ENCODE measurements around the gene GATA3.

GATA3 gene

GRCh38 chr10:8095959-8096358, 41.5 kb downstream of the GATA3 start:
- Histone ChIP-seq H3K4me3 (ENCODE audit: low read depth in 1 of 2, low read length in 2 of 2) (no peak overlapping the region), H3K27ac (ENCODE audit: low read depth, low read length) (no peak overlapping the region), H3K9me3 (ENCODE audit: control insufficient read depth in 1 of 2, low read length in 2 of 2) (no peaks in the 10 kb centered on the region), H3K4me1 (ENCODE audit: control insufficient read depth in 1 of 2, insufficient read depth in 2 of 2, low read length in 2 of 2) (no peaks in the 10 kb centered on the region), H3K27me3 (ENCODE audit: control insufficient read depth in 1 of 2, insufficient read depth in 2 of 2, low read length in 2 of 2) (no peaks in the 10 kb centered on the region), H3K9ac (ENCODE audit: low read depth in 1 of 2, low read length in 2 of 2) (no peak overlapping the region), H3K36me3 (ENCODE audit: control insufficient read depth in 1 of 2, insufficient read depth in 2 of 2, low read length in 2 of 2) (no peaks in the 10 kb centered on the region)

DNA sequence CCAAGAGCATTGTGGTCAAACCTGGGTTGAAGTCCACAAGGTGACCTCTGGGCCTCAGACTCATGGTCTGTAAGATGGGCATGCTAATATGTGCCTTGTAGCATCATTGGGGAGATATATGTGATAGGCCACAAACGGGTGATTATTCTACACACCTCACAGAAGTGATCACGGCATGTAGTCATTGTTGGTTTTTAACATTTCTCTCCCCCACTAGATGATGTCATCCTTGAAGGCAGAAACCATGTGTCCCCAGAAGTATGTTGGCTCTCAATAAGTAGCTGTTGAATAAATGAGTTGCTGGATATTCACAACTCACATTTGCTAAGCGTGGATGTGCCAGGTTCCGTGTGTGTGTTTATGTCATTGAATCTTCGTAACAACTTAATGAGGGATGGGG, 42.4 kb downstream of the GATA3 start:
- H3K27ac ChIP-seq (ENCODE audit: low read depth, low read length): no peak overlapping the region
- no peaks in the 10 kb centered on the region for H3K27me3 ChIP-seq (ENCODE audit: control insufficient read depth in 1 of 2, insufficient read depth in 2 of 2, low read length in 2 of 2)
- H3K9ac ChIP-seq (ENCODE audit: low read depth in 1 of 2, low read length in 2 of 2): no peak overlapping the region
- no peak overlapping the region for H3K4me3 ChIP-seq (ENCODE audit: low read depth in 1 of 2, low read length in 2 of 2)
- no peaks in the 10 kb centered on the region for H3K9me3 ChIP-seq (ENCODE audit: control insufficient read depth in 1 of 2, low read length in 2 of 2)
- H3K36me3 ChIP-seq (ENCODE audit: control insufficient read depth in 1 of 2, insufficient read depth in 2 of 2, low read length in 2 of 2): no peaks in the 10 kb centered on the region
- H3K4me1 ChIP-seq (ENCODE audit: control insufficient read depth in 1 of 2, insufficient read depth in 2 of 2, low read length in 2 of 2): no peaks in the 10 kb centered on the region

DNA sequence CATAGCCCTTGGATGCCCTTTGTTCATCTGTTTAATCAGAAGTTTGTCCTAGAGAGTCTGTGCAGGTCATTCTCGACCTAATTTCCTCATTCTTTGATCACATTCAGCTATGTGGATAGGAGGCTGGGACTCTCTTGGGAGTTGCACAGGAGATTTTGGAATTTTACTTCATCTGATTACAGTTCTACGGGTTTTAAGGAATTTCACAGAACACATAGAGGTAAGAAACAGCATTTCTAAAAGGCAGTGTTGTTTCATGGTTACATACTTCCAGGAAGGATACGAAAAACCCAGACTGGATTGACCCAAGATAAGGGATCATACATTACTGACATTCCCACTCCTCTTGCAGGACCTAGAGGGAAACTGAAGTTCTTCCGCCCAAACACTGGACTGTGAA, 45.9 kb downstream of the GATA3 start:
- no peak overlapping the region for H3K27ac ChIP-seq (ENCODE audit: low read depth, low read length)
- H3K9me3 ChIP-seq (ENCODE audit: control insufficient read depth in 1 of 2, low read length in 2 of 2): no peaks in the 10 kb centered on the region
- no peaks in the 10 kb centered on the region for H3K4me1 ChIP-seq (ENCODE audit: control insufficient read depth in 1 of 2, insufficient read depth in 2 of 2, low read length in 2 of 2)
- H3K27me3 ChIP-seq (ENCODE audit: control insufficient read depth in 1 of 2, insufficient read depth in 2 of 2, low read length in 2 of 2): peaks cover 0 to 8% of the 10 kb centered on the region in 2 donors
- H3K4me3 ChIP-seq (ENCODE audit: low read depth in 1 of 2, low read length in 2 of 2): no peak overlapping the region
- no peaks in the 10 kb centered on the region for H3K36me3 ChIP-seq (ENCODE audit: control insufficient read depth in 1 of 2, insufficient read depth in 2 of 2, low read length in 2 of 2)
- H3K9ac ChIP-seq (ENCODE audit: low read depth in 1 of 2, low read length in 2 of 2): no peak overlapping the region

GRCh38 chr10:8102708-8103401, 48.4 kb downstream of the GATA3 start:
- no peak overlapping the region for H3K9ac ChIP-seq (ENCODE audit: low read depth in 1 of 2, low read length in 2 of 2)
- no peaks in the 10 kb centered on the region for H3K4me1 ChIP-seq (ENCODE audit: control insufficient read depth in 1 of 2, insufficient read depth in 2 of 2, low read length in 2 of 2)
- H3K9me3 ChIP-seq (ENCODE audit: control insufficient read depth in 1 of 2, low read length in 2 of 2): no peaks in the 10 kb centered on the region
- H3K27ac ChIP-seq (ENCODE audit: low read depth, low read length): no peak overlapping the region
- H3K27me3 ChIP-seq (ENCODE audit: control insufficient read depth in 1 of 2, insufficient read depth in 2 of 2, low read length in 2 of 2): peaks cover 0 to 8% of the 10 kb centered on the region in 2 donors
- no peaks in the 10 kb centered on the region for H3K36me3 ChIP-seq (ENCODE audit: control insufficient read depth in 1 of 2, insufficient read depth in 2 of 2, low read length in 2 of 2)
- H3K4me3 ChIP-seq (ENCODE audit: low read depth in 1 of 2, low read length in 2 of 2): no peak overlapping the region

- Histone ChIP-seq H3K4me1 (ENCODE audit: control insufficient read depth in 1 of 2, insufficient read depth in 2 of 2, low read length in 2 of 2) (no peaks in the 10 kb centered on the region), H3K27ac (ENCODE audit: low read depth, low read length) (no peak overlapping the region), H3K36me3 (ENCODE audit: control insufficient read depth in 1 of 2, insufficient read depth in 2 of 2, low read length in 2 of 2) (no peaks in the 10 kb centered on the region), H3K27me3 (ENCODE audit: control insufficient read depth in 1 of 2, insufficient read depth in 2 of 2, low read length in 2 of 2) (peaks cover 0 to 8% of the 10 kb centered on the region in 2 donors), H3K9ac (ENCODE audit: low read depth in 1 of 2, low read length in 2 of 2) (no peak overlapping the region), H3K9me3 (ENCODE audit: control insufficient read depth in 1 of 2, low read length in 2 of 2) (no peaks in the 10 kb centered on the region), H3K4me3 (ENCODE audit: low read depth in 1 of 2, low read length in 2 of 2) (no peak overlapping the region)
Observed at GRCh38 chr10:8103543-8103942, 49.1 kb downstream of the GATA3 start.

DNA sequence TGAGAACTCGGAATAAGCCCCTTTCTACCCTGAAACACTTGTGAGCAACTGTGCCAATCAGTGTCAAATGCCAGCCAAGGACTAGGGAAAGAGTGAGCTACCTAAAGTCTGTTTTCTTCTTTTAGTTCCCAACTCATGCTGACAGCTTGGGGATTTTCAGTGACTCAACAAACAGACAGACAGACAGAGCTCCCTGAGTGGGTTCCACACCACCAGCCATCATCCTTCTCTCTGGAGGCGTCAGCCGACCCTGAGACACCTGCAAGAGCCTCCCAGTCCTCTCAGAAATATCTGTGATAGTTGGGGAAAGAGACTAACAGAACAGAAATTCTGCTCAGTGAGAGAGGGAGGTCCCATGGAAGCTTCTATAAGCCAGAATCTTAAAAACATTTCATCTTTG, 49.5 kb downstream of the GATA3 start:
- no peaks in the 10 kb centered on the region for H3K36me3 ChIP-seq (ENCODE audit: control insufficient read depth in 1 of 2, insufficient read depth in 2 of 2, low read length in 2 of 2)
- H3K27ac ChIP-seq (ENCODE audit: low read depth, low read length): no peak overlapping the region
- H3K4me3 ChIP-seq (ENCODE audit: low read depth in 1 of 2, low read length in 2 of 2): no peak overlapping the region
- no peaks in the 10 kb centered on the region for H3K9me3 ChIP-seq (ENCODE audit: control insufficient read depth in 1 of 2, low read length in 2 of 2)
- no peak overlapping the region for H3K9ac ChIP-seq (ENCODE audit: low read depth in 1 of 2, low read length in 2 of 2)
- H3K27me3 ChIP-seq (ENCODE audit: control insufficient read depth in 1 of 2, insufficient read depth in 2 of 2, low read length in 2 of 2): peaks cover 0 to 8% of the 10 kb centered on the region in 2 donors
- no peaks in the 10 kb centered on the region for H3K4me1 ChIP-seq (ENCODE audit: control insufficient read depth in 1 of 2, insufficient read depth in 2 of 2, low read length in 2 of 2)

- no peaks in the 10 kb centered on the region for H3K4me1 ChIP-seq (ENCODE audit: control insufficient read depth in 1 of 2, insufficient read depth in 2 of 2, low read length in 2 of 2)
- H3K9ac ChIP-seq (ENCODE audit: low read depth in 1 of 2, low read length in 2 of 2): no peak overlapping the region
- H3K27me3 ChIP-seq (ENCODE audit: control insufficient read depth in 1 of 2, insufficient read depth in 2 of 2, low read length in 2 of 2): peaks cover 0 to 8% of the 10 kb centered on the region in 2 donors
- H3K9me3 ChIP-seq (ENCODE audit: control insufficient read depth in 1 of 2, low read length in 2 of 2): no peaks in the 10 kb centered on the region
- no peaks in the 10 kb centered on the region for H3K36me3 ChIP-seq (ENCODE audit: control insufficient read depth in 1 of 2, insufficient read depth in 2 of 2, low read length in 2 of 2)
- no peak overlapping the region for H3K4me3 ChIP-seq (ENCODE audit: low read depth in 1 of 2, low read length in 2 of 2)
- H3K27ac ChIP-seq (ENCODE audit: low read depth, low read length): no peak overlapping the region
Observed at GRCh38 chr10:8104721-8105120, 50.2 kb downstream of the GATA3 start.

GRCh38 chr10:8105932-8106331, 51.4 kb downstream of the GATA3 start:
- Histone ChIP-seq H3K36me3 (ENCODE audit: control insufficient read depth in 1 of 2, insufficient read depth in 2 of 2, low read length in 2 of 2) (no peaks in the 10 kb centered on the region), H3K4me1 (ENCODE audit: control insufficient read depth in 1 of 2, insufficient read depth in 2 of 2, low read length in 2 of 2) (no peaks in the 10 kb centered on the region), H3K27ac (ENCODE audit: low read depth, low read length) (no peak overlapping the region), H3K9ac (ENCODE audit: low read depth in 1 of 2, low read length in 2 of 2) (no peak overlapping the region), H3K27me3 (ENCODE audit: control insufficient read depth in 1 of 2, insufficient read depth in 2 of 2, low read length in 2 of 2) (peaks cover 0 to 8% of the 10 kb centered on the region in 2 donors), H3K9me3 (ENCODE audit: control insufficient read depth in 1 of 2, low read length in 2 of 2) (no peaks in the 10 kb centered on the region), H3K4me3 (ENCODE audit: low read depth in 1 of 2, low read length in 2 of 2) (no peak overlapping the region)

DNA sequence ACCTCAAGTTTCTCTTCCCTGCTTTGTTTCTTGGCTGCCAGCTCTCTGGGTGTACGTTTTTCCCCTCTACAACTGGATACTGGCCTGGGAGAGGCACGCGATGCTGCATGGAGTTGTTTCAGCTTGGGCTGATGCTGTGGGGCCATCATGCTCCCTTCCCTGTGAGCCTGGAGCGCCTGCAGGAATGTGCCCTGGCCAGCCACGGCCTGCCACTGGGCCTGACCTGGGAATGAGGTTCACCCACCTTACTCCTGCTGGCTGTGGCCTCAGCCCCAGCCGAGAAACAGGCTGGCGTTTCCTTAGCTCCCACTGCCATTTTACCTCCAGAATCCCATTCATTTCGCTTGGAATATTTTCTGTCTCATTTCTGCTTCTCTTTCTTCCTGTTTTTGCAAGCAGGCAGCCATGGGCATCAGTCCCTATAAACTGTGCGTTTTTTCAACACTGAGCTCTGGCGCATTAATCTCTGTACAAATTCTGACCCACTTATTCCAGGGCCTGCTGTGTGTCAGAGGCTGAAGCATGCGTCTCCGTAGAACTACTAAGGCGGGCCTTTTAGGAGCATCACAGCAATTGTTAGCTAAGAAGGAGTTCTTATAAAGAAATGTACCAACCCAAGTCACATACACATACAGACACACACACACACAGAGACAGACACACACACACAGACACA, 57.9 kb downstream of the GATA3 start:
- H3K36me3 ChIP-seq (ENCODE audit: control insufficient read depth in 1 of 2, insufficient read depth in 2 of 2, low read length in 2 of 2): no peaks in the 10 kb centered on the region
- H3K27ac ChIP-seq (ENCODE audit: low read depth, low read length): no peak overlapping the region
- no peaks in the 10 kb centered on the region for H3K9me3 ChIP-seq (ENCODE audit: control insufficient read depth in 1 of 2, low read length in 2 of 2)
- H3K4me1 ChIP-seq (ENCODE audit: control insufficient read depth in 1 of 2, insufficient read depth in 2 of 2, low read length in 2 of 2): no peaks in the 10 kb centered on the region
- no peaks in the 10 kb centered on the region for H3K27me3 ChIP-seq (ENCODE audit: control insufficient read depth in 1 of 2, insufficient read depth in 2 of 2, low read length in 2 of 2)
- H3K9ac ChIP-seq (ENCODE audit: low read depth in 1 of 2, low read length in 2 of 2): no peak overlapping the region
- H3K4me3 ChIP-seq (ENCODE audit: low read depth in 1 of 2, low read length in 2 of 2): no peak overlapping the region

DNA sequence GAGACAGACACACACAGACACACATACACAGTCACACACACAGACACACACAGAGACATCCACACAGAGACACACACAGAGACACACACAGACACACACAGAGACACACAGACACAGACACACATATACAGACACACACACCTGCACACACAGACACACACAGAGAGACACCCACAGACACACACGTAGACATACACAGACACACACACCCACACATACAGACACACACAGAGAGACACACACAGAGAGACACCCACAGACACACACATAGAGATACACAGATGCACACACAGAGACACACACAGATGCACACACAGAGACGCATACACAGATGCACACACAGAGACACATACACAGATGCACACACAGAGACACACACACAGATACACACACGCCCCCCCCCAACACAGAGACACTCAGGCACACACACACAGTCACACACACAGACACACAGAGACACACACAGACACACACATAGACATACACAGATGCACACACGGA, 58.5 kb downstream of the GATA3 start:
- H3K9me3 ChIP-seq (ENCODE audit: control insufficient read depth in 1 of 2, low read length in 2 of 2): no peaks in the 10 kb centered on the region
- no peaks in the 10 kb centered on the region for H3K4me1 ChIP-seq (ENCODE audit: control insufficient read depth in 1 of 2, insufficient read depth in 2 of 2, low read length in 2 of 2)
- no peaks in the 10 kb centered on the region for H3K36me3 ChIP-seq (ENCODE audit: control insufficient read depth in 1 of 2, insufficient read depth in 2 of 2, low read length in 2 of 2)
- no peak overlapping the region for H3K27ac ChIP-seq (ENCODE audit: low read depth, low read length)
- no peak overlapping the region for H3K9ac ChIP-seq (ENCODE audit: low read depth in 1 of 2, low read length in 2 of 2)
- no peak overlapping the region for H3K4me3 ChIP-seq (ENCODE audit: low read depth in 1 of 2, low read length in 2 of 2)
- no peaks in the 10 kb centered on the region for H3K27me3 ChIP-seq (ENCODE audit: control insufficient read depth in 1 of 2, insufficient read depth in 2 of 2, low read length in 2 of 2)

Measured in duodenal mucosa (tissue), 2 donors.